NB4 (cell line): ENCODE measurements around the gene UBE2D3.

ENCODE experiments used
- CTCF ChIP-seq: IDR thresholded peaks from one replicate; pipeline ENCODE4 v1.5.1; 2012; ENCODE audit warnings: low read depth, low read length
- MAX ChIP-seq: IDR thresholded peaks from 2 replicates; pipeline ENCODE4 v1.6.1; 2011; ENCODE audit warnings: low read depth, low read length
- MYC ChIP-seq: IDR thresholded peaks from 2 replicates; pipeline ENCODE4 v1.6.1; 2011; ENCODE audit warnings: low read depth, low read length
- POLR2A ChIP-seq: IDR thresholded peaks from 2 replicates; pipeline ENCODE4 v1.6.1; 2011; ENCODE audit warnings: mild to moderate bottlenecking; ENCODE audit not compliant: insufficient read length; ENCODE audit errors: extremely low read depth

GRCh38 chr4:102779204-102779603 is 48.1 kb downstream of the UBE2D3 start:
- TF ChIP-seq CTCF: no peak
- TF ChIP-seq POLR2A: no peak
- TF ChIP-seq MYC: no peak
- TF ChIP-seq MAX: no peak
